ENCODE measurements around the gene LHFPL2.

The LHFPL2 gene

DNA sequence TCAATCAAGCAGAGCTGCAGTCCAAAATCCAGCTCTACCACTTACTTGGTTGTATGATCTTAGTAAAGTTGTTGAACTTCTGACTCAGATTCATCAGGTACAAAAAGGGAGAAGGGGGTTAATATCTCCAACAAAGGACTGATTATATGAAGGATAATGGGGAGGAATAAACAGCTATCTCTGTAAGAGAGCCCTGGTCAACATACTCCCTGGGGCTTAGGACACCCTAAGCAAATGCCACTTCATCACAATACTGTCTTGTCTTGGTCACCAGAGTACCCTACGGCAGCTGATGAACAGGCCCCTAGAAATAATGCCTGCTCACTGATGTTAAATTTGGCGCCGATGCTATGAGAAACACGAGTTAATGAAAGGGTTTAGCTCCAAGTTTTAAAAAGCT, 34.8 kb downstream of the LHFPL2 start:
- DNase-seq, result no peak

GRCh38 chr5:78613151-78613533, 35.4 kb downstream of the LHFPL2 start:
- no peak for DNase-seq

- no peak for DNase-seq
Measured at GRCh38 chr5:78612227-78613150, 36.1 kb downstream of the LHFPL2 start.

GRCh38 chr5:78611126-78611605, 37.4 kb downstream of the LHFPL2 start:
- DNase-seq, result no peak

GRCh38 chr5:78610636-78611035, 37.9 kb downstream of the LHFPL2 start:
- no peak for DNase-seq

DNA sequence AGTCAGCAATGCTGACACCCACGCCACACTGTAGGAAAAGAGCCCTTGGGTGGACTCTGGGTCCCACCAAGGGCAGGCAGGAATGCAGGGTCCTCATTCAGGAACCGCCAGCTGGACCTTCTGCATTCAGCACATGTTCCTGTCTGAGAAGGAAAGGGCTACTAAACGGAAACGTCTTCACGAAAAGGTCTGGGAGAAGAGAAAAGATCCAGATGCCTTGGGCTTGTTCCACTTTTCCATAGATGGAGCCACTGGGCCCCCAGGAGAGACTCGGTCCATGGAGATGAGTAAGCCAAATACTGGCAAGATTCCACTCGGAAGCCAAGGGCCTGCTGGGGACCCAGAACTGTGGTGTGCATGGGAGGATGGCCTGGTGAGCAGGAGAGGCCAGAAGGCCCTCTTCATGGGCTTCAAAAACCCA, 38.4 kb downstream of the LHFPL2 start:
- DNase-seq, result no peak

DNA sequence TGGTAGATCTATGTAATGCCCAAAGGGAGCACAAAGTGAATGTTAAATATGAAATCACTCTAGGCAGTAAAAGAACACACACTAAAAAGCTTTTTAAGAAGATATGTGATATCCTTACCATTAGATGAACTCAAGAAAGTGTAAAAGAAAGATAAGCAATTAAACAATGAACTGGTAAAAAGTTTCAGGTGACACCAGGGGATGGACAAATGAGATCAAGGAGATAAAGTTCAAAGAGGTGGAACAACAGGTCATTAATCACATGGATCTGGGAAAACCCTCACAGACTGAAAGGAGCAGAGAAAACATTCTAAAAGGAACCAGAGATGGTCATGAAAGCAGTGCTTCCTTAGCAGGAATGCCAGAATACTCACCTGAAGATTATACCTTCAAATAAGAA, 40.7 kb downstream of the LHFPL2 start:
- DNase-seq, result no peak

DNA sequence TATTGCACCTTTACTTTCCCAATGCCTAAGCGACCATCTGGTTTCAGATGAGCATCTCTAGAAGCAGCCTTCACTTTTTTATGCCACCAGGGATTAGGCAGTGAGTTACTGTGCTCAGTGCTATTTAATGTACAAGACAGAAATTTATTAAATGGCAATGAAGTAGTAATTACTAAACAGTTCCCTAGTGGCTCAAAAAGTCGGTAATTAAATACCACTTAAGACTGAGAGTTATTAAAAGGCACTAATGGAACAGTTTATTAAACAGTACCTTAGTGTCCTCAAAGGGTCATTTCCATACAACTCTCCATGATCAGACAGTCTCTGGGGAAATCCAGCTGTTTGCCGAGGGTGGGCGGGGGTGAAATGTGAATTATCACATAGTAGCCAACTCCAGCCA, 42.3 kb downstream of the LHFPL2 start:
- DNase-seq, result no peak

- DNase-seq, result no peak
Measured at GRCh38 chr5:78605611-78606010, 43.0 kb downstream of the LHFPL2 start.

DNA sequence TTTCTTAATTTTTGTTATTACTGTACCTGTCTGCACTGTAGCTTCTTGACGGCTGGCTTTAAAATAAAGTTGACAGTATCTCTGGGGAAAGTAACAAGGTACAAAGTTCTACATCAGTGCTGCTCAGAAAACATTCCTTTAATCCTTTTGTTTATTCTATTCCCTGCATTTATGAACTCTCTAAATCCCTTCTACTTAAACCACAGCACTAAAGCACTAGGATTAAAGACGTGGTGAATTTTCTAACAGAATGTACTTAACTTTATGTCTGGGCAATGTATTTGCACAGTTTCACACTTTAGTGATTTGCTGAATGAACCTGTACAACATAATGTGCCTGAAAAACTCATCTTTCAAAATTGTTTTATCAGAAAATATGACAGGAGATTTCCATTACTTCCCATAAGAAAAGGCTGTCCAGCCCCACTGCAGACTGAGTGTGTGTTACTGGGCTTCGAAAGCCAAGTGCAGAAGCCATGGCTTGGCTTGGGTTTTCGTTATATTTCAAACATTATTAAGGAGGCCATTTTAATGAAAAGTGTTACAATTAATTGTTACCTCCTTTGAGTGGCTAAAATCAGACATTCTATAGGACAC, 43.8 kb downstream of the LHFPL2 start:
- DNase-seq, result no peak

GRCh38 chr5:78603636-78604175, 44.9 kb downstream of the LHFPL2 start:
- no peak for DNase-seq

DNA sequence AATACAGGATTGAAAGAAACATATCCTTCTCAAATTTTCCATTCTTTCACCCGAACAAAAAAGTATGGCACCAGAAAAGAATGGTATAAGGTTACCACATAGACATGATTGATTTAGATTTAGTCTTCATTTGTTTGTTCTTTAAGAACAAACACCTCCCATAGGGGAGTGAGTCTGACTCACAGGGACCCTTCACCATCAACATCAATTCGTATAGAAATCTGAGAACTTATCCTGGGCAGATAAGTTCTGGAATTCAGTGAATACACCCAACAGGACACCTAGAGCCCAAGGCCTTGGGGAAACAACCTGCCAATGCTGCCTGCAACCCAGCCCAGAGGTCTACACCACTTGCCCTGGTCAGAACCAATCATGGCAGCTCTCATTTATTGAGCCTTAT, 46.2 kb downstream of the LHFPL2 start:
- DNase-seq, result no peak

GRCh38 chr5:78601559-78602314, 46.8 kb downstream of the LHFPL2 start:
- DNase-seq, result no peak

DNA sequence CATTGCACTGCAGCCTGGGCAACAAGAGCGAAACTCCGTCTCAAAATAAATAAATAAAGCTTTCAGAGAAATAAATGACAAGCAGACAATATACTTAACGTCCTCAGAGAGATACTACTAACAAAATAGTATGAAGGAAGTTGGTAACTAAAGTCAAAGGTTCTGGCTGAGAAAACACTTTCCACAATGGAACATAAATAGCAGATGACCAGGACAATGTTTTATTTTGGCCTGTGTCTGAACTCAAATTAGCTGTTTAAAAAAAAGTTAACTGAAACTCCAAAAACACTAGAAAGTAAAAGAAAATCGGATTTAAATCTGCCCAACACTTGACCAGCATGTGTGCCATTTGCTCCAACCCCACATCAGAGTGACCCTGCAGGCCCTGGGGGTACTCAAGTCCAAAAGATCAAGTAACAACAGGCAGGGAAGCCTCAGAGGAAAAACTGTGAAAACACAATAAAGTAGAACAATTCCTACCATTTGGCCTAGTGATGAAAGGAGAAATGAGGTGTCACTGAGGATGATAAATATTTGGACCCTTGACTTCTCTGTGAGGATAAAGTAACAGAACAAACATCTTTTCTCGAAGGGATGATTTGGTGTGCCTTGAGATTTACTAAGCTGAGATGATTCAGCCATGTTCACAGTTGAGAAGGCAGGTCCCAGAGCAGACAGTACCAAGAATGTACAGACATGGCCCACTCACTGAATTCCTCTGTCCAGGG, 47.7 kb downstream of the LHFPL2 start:
- no peak for DNase-seq

DNA sequence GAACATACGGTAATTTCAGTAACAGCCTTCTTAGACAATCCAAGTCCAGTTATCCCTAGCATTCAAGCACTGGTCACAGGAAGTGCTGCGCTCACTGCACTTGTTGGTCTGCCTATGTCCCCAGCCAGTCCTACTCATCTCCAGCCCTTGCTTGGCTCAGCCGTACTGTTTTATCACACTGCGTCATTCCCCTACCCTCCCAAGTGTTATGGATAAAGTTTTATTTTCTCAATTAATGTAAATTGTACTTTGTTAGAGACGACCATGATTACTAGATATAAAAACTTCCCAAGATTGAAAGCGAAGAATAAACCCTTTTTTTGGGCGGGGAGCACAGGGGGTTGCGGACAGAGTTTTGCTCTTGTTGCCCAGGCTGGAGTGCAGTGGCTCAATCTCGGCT, 49.6 kb downstream of the LHFPL2 start:
- DNase-seq, result no peak

DNA sequence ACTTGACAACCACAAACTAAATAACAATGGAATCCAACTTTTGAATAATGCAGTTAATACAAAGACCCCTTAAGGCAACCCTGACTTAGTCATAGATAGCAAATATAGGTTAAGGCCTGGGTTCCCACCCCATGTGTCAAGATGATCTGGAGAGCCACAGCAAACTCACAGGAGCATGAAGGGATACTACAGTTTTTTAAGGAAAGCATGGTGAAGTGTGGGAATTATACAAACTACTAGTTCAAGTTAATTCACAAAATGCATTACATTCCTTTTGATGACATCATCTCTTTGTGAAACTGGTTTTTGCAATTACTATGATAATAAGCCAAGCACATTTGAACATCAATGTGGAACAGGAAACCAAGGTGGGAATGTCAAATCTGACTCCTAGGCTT, 50.6 kb downstream of the LHFPL2 start:
- DNase-seq, result no peak

DNA sequence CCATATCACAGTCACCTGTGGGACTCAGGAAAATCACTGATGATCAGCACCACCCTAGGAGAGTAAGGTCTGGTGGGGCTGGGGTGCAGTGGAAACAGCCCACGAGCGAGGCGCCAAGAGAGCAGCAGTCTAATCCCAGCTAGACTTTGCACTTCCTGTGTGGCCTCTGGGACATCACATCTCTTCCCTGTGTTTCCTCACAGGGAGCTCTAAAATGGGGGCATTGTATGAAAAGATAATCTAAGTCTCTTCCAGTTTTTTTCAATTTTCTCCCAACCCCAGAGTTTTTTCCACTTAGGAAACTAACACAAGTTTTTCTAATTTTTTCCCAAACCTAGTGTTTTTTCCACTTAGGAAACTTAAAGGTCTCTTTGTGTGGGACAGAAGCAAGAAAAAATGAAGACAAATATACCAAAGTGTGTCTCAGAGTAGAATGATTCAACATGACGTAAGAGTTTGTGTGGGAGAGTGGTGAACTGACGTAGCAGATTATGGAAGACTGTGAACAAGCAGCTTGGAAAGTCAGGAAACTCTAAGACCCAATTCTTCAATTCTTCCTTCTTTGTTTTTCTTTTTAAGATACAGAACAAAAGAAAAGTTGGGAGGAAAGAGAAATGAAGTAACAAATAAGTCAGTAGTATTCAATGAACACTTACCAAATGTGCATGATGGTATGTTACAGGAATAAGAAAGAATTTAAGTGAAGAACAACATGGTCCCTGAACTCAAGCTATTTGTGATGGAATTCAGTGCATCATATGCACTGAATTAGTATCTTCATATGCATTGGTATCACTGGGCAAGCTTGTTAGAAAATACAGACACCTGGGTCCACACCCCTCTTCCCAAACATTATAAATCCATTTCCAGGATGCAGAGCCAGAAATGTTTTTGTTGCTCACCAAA, 51.3 kb downstream of the LHFPL2 start:
- no peak for DNase-seq

DNA sequence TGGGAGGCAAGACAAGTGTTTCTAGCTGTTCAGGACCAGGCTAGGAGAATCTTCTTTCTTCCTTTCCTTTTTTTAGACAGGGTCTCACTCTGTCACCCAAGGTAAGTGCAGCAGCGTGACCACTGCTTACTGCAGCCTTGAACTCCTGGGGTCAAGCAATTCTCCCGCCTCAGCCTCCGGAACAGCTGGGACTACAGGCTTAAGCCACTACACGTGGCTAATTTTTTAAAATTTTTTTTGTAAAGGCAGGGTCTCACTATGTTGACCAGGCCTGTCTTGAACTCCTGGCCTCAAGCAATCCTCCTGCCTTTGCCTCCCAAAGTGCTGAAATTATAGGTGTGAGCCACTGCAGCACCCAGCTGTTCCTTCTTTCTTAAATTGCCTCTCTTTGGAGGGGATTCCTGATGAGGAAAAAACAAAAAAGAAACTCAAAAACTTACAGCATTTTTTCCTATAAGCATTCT, 53.1 kb downstream of the LHFPL2 start:
- DNase-seq, result no peak

GRCh38 chr5:78594610-78595457, 53.7 kb downstream of the LHFPL2 start:
- no peak for DNase-seq

GRCh38 chr5:78594021-78594420, 54.6 kb downstream of the LHFPL2 start:
- no peak for DNase-seq

All from NCI-H1048 (cell line).